Measurements from ENCODE around the gene SLC6A11. TPM values are rescaled to one million over a fixed set of nuclear protein-coding genes. Genes with fewer than 3 reads are reported as not detected.

Gene SLC6A11
- 4.1 TPM for total RNA-seq

DNA sequence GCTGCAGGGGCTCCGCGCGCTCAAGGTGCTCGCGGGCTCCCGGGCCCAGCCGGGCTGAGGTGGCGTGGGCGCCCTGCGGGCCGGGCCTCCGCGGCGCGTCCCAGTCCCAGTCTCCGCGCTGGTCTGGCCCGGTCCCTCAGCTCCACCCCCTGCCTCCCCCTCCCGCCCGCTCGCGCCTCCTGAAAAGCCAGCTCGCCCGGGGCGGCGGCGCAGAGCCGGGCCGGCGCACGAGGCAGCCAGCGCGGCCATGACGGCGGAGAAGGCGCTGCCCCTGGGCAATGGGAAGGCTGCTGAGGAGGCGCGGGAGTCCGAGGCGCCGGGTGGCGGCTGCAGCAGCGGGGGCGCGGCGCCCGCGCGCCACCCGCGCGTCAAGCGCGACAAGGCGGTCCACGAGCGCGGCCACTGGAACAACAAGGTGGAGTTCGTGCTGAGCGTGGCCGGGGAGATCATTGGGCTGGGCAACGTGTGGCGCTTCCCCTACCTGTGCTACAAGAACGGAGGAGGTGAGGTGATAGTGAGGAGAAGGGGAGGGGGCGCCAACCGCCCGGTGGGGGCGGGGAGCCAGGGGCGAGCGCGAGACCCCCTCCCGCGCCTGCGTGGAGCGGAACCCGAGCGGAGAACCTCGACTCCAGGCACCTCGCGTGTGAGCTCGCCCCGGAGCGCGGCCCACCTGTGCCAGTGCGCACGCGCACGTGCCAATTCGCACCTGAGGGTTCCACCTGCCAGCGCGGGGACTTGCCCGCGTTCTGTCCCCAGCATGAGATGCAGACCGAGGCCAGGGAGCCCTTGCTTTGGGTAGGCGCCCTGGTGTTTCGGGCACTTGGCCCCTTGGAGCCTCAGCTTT is at the start of gene SLC6A11:
TSS of gene SLC6A11 (plus strand) at position 210 of the 844 bp plus-strand sequence. CDS start at position 248, 38 bp downstream.
- peak; percentile 55 for DNase-seq (ENCODE audit: low spot score)

DNA sequence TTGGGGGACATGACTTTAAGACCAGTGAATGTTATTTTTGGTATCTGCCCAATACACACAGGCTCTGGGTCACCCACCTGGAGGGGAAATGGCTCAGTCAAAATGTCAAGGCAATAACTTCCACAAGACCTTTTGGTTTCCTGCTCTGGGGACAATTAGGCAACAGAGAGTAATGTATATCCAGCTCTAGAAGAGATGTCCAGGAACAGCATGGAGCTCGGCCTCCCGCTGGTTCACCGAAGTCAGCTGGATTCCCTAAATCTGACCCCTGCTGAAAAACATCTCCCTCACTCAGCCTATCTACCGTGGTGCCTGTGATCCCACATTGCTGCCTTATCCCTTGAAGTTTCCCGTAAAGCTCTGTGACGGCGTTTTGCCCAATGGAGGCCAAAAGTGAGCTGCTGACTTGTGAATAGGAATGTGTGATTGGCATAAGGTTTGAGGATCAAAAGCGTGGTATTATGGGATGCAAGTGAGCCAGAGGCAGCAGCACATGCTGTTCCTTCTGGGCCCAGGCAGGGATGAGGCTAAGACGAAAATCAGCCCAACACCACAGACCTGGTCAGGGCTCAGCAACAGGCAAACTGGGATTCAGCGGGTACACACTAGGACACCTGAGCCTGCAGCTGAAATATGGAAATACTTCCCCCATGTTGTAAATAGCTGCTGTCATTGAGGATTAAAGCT is 47.2 kb upstream of the SLC6A11 start:
- DNase-seq (ENCODE audit: low spot score), result peak; percentile 18

DNA sequence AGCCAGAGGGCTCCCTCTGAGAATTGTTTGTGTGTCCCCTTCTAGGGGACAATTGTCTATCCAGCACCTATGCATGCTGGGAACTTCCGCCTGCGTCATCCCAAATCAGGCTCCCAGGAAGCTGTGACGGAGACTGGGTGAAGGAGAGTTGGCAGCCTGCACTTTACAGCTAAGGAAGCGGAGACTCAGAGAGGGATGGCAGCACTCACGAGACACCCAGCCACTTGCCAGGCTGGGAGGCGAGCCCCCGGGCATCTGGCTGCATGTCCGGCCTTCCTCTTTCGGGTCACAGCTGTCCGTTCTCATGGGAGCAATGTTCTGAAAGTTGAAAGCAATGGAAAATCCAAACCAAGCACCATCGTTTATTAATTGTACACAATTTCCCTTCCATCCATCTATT is 45.5 kb upstream of the SLC6A11 start:
- DNase-seq (ENCODE audit: low spot score), result peak; percentile 18

DNA sequence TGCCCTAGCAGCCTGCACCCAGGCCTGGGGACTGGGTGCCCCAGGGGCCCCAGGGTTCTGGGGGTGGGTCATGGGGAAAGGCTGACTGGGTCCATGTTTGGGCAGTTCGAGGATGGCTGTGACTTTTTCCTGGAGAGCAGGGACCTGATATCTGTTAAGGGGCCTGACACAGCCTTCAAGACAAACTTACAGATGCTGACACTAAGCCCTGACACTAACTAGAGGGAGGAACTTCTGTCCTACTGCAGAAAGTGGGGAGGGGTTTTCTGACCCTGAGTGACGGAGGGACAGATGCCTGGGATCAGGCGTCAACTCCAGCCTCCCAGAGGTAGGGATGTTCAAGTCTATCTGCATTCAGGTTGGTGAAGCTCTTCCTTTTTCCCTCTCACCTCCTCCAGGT is 45.0 kb upstream of the SLC6A11 start:
- DNase-seq (ENCODE audit: low spot score), result no peak

DNA sequence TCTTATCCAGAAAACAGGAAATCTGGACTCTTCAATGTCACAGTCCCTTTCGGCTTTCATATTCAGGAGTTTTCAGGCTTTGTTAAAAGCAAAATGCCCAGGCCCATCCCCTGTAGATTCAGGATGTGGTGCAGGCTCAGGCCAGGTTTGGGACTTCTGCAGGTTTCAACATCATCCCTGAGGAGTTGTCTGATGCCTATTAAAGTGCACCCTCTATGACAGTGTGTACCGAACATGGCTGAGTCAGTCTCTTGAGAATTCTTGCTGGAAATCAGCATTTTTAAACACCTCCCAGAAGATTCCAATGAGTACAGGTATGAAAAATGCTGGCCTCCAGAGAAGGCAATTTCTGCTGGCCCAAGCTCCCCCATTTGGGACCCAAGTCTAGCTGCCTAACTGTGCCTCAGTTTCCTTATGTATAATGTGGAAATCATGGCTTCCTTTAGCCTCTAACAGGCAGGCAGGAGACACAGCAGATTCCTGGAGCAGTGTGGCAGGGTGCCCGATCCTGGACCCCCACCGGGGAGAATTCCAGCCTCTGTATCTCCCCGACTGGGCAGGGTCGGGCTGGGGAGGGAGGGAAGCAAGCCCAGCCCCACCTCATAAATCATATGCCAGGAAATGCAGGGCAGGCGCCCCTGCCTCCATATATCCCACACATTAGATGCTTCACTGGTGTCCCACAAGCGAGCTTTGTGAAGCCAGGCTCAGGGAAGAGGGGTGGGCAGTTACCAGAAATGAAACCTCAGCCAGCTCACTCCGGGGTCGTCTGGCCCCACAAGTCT is 44.4 kb upstream of the SLC6A11 start:
- no peak for DNase-seq (ENCODE audit: low spot score)

DNA sequence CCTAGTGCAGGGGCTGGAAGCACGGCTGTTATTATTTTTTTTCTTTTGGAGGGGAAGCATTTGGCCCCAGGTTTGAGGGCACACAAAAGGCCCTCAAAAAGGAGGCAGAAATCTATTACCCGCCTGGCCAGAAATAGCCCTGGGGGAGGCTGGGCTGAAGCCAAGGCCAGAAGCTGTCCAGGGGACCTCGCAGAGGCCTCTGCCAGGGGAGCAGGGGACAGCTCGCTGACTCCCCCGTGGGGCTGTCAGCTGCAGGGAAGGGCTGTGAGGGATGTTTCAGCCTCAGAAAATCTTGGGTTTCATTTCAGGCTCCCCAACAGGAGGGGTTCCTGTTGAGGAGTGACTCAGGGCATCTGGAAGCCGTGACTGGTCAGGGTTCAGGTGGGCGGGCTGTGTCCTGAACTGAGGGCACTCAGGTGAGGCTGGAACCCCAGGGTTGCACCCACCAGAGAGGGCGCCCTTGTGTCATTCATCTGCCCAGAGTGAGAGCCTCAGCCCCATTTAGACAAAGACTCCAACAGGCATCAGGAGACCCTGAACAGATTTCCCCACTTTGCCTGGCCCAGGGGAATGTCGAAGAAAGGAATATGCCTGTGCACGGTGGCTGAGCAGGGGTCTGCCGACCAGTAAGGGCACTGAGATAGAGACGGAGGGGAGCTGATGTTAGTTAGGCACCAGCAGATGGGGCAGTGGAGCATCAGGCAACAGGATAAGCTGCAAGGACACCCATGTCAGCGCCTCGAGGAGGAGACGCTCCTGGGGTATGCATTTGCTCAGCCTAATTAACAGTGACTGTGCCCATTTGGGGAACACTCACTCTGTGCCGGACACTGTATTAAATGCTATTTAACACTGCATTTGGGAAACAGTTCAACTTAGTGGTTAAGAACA is 43.5 kb upstream of the SLC6A11 start:
- no peak for DNase-seq (ENCODE audit: low spot score)

DNA sequence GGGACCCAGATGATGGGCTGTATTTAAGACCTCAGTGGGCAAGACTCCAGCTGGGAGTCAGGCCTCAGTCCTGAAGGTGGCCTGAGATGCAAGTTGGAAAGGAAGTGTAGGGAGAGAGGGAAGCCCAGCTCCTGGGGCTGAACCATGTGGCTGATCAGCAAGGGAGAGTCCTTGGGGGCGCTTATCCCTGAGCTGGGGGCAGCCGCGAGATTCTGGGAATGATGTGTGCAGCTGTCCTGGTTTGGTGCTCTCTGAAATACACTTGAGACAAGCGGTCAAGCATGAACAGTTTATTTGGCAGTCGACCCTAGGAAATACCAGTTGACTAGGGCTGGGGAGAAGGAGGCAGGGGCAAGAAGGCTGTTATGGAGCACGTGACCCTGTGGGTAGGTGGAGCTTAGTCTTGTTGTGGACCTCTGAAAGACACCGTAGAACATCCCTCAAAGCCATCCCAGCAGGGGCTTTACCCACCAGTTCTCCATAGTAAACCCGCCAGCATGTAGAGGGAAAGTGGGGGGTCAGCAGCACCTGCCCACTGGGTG is 41.8 kb upstream of the SLC6A11 start:
- no peak for DNase-seq (ENCODE audit: low spot score)

DNA sequence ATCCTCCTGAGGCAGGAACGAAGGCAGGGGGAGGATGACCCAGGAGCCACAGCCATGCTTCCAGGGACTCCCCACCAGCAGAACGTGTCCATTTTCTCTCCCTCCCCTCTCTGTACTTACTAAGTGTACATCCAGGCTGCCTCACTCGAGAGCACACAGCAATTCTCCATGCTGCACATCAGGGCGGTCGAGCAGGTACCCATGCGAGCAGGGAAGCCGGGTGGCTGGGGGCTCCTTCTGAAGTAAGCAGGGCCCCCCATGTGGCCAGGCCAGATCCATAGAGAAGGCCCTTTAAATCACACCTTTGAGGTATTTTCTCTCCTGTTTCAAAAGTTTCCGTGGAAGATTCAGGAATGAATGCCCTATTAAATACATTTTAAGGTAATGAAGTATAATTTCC is 41.2 kb upstream of the SLC6A11 start:
- DNase-seq (ENCODE audit: low spot score), result no peak

DNA sequence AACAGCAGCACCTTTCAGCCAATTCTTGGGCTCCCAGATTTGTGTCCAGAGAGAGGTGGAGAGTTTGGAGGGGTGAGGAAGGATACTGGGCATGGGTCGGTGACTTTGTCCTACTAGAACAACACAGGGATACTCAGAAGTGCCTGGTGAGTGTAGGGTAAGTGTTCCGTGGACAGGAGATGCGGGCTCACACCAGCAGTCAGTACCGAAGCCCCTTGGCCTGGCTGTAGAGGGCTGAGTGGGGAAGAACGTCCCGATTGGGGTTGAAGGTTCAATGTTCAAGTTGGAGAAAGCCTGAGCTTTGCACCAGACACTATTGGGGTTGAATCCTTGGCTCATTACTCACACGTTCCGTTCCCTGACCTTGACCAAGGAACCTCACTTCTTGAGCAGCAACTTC is 40.8 kb upstream of the SLC6A11 start:
- DNase-seq (ENCODE audit: low spot score), result no peak

DNA sequence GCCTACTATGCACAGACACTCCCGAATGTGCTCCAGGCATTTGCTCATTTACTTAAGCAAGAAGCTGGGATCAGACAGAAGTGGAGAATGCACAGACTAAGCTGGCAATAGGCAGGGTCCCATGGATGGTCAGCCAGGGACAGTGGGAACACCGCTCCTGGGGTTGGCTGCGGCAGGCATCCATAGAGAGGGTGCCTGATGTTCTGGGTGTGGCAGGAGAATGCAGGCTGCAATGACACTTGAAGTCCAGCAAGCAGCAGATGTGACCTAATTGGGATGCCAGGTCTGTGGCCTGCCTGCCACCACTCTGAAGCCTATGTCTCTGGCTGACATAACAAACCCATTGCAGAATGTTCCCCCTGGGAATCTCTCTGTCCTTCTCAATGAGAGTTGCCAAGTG is 40.2 kb upstream of the SLC6A11 start:
- DNase-seq (ENCODE audit: low spot score), result no peak

DNA sequence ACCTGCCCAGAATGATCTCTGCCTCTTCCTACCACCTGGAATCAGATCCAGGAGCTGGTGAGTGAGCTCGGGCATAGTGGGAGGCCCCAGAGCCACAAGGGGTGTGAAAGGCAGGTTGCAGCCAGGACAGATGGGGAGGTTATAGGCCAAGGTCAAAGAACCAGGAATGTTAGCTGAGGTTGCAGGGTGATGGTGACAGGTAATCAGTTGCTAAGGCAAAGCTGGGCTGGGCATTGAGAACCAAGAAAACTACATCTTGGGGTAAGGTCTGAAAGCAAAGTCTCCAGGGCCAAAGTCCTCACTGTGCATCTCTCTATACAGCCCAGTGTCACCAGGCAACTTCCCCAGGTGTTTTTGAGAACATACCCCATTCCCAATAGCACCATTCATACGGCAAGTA is 38.4 kb upstream of the SLC6A11 start:
- no peak for DNase-seq (ENCODE audit: low spot score)

DNA sequence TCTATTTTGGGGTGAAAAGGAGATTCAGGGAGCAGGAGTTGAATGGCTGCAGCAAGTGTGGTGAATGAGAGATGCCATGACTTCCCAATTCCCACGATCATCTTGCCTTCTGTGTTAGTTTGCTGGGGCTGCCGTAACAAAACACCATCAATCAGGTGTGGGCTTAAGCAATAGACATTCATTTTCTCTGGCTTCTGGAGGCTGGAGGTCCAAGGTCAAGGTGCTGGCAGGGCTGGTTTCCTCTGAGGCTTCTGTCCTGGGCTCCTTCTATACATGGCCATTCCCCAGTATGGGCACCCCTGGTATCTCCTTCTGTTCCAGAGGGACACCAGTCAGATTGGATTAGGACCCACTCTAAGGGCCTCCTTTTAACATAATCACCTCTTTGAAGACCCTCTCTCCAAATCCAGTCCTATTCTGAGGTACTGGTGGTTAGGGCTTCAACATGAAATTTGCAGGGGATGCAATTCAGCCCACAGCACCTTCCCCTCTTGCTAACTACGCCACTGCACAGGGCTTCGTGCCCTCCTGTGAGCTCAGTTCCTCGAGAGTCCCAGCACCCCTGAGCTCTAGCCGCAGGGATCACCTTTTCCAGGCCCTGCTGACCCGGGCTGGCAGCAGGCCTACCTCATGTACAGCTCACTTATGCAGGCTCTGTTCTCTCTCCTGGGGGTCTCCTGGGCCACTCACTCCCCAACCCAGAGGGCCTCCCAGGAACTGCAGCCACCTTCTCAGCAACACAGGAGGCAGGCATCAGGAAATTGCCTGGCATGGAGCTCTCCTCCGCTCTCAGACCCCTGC is 37.3 kb upstream of the SLC6A11 start:
- DNase-seq (ENCODE audit: low spot score), result no peak

DNA sequence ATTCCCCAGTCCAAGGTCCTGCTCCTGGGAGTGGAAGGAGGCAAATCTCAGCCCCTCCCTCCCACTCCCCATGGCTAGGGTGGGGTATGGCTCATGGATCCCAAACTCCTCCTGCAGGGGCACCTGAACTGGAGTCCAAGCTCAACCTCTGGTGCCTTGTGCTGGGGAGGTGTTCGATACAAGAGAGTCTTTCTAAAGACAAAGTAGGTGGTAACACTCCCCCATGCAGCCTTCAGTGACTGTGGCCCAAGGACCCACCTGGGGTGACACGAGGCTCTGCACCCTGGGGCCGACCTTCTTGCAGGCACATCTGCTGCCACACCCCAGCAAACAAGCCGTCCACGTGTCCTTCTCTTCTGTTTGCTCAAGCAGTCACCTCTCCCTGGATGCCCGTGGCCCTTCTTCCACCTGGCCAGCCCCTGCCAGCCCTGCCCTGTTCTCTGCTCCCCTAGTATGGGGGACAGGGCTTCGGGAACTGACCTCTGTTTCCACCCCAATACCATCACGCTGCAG is 36.7 kb upstream of the SLC6A11 start:
- DNase-seq (ENCODE audit: low spot score), result no peak

DNA sequence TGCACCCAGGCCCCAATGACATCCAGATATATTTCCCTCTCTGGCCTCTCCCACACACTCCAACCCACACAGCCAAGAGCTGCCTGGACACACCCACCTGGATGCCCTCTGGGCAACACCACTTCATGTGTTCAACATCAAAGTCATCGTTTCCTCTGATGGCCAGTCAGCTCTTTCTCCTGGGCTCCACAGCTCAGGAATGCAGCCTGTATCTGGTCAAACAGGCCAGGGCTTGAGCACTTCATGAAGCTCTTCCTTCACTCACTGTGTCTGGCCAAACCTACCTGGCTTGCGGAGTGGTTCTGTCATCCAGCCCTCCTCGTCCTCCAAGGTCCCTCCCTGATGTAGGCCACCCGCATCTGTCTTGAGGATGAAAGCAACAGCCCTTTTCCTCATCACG is 35.8 kb upstream of the SLC6A11 start:
- no peak for DNase-seq (ENCODE audit: low spot score)

DNA sequence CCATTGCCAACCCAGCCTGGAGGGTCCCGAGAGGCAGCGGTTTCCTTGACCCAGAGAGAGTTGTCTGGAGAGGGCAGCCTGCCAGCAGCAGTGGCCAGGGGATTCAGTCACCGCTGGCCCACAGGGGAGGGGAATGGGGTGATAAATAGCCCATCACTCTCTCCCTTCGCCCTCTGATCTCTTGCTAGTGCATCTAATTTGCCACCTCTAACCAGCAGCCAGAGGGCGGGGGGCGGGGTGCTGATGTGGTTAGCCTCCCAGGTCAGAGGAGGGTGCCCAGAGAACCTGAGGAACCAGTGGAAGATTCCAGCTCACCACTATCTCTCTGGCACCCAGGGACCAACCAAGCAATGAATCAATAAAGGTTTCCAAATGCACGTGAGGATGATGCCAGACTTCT is 35.1 kb upstream of the SLC6A11 start:
- no peak for DNase-seq (ENCODE audit: low spot score)

DNA sequence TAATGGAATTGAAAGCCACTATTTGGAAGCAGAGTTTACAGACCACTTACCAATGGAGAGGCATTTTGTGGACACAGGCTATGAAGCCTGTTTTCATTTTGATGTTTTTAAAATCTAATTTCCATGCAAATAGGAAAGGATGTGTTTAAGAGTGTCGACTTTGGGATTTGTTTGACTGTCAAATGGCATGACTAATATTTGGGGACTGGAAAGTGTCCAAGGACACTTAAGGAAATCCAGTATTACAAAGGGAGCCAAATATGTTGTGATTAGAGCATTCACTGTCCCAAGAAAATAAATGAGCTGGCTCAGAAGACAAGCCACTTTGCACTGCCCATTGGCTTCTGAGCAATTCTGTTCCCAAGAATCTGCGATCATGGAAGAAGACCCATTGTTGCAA is 34.0 kb upstream of the SLC6A11 start:
- no peak for DNase-seq (ENCODE audit: low spot score)

DNA sequence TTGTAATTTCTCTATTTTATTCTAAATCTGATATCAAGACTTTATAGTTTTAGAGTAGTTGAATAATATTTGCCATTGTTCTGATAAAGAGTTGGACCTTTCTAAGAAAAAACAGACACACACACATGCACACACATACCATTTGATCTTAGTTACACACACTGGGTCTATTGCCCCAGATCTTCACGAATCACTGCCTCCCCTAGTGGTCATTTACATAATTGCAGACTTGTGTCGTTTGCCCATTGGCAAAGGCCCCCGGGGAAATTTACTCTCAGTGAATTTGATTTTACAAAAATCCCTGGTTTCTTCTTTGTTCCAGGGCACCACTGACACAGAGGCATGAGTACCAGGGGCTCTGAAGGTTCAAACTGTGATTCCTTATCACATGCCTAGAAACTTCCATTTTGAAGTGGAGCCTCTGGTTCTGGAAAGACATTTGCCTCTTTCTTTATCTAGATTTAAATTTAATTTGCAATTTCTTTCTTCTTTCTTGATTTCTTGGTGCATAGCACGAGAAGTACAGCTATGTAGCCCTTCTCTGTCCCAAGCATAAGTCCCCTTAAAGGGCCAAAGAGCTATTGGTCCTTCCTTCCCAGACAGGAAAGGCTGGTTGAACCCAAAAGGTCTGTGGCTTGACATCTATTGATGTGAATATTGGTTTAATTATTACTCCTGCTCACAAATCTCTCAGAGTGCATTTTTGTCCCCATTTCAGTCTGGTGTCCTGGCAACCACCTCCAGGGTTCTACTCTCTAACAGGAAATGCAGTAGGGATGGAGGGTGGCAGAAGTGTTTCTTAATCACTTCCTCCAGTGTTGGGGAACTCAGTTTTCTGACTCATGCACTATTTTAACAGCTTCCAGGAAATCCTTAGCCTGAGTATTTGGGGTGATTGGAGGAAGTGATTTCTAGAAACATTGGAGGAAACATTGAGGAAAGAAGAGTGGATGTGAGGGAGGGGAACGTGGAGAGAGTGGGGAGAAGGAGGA is 32.4 kb upstream of the SLC6A11 start:
- no peak for DNase-seq (ENCODE audit: low spot score)

DNA sequence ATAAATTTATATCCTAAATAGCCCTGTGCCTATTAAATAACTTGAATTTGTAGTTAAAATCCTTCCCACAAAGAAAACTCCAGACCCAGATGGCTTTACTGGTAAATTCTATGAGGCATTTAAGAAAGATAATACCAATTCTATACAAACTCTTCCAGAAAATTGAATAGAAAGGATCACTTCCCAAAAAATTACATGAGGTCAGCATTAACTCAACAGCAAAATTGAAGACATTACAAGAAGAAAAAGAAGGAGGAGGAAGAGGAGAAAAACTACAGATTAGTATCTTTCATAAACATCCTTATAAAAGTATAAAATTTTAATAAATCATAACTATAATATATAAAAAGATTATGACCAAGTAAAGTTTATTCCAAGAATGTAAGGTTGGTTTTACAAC is 29.4 kb upstream of the SLC6A11 start:
- DNase-seq (ENCODE audit: low spot score), result no peak

DNA sequence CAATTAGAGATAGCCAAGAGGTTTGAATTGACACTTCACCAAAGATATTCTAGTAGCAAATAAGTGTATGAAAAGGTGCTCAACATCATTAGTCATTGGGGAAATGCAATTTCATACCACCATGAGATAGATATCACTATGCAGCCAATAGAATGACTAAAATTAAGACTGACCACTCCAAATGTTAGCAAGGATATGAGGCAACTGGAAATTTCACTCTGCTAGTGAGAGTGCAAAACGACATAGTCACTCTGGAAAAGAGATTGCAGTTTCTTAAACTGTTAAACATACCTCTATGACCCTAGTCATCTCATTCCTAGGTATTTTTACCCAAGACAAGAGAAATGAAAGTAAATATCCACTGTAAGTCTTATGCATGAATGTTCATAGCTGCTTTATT is 27.6 kb upstream of the SLC6A11 start:
- DNase-seq (ENCODE audit: low spot score), result no peak

Data from ureter (tissue), 1 donor.